GM12878 (cell line): Measurements from ENCODE around the gene ALG3. TPM values are rescaled to one million over a fixed set of nuclear protein-coding genes. Genes with fewer than 3 reads are reported as not detected.

Experiments used
- ATAC-seq: fragments of 200-7000 bp; cut with Tn5 transposase; 3 replicates; pipeline ENCODE4 v1.9.1; 2020; ENCODE audit warnings: mild to moderate bottlenecking, moderate library complexity
- BruUV-seq: library from RNA; stranded (reverse); fragments of 400-500 nt; replicated peaks from 2 replicates; lab custom pipeline; 2021; lab: Mats Ljungman, UMichigan
- CTCF ChIA-PET: fragments of 300-600 bp; sonication (Branson Sonifier 250); formaldehyde crosslinking; extraction: SDS; loops from one replicate; lab custom pipeline; 2021; ENCODE audit warnings: inconsistent platforms; lab: Yijun Ruan, JAX
- POLR2A ChIA-PET: fragments of 350-600 bp; formaldehyde crosslinking; extraction: SDS; loops from one replicate; lab custom pipeline; 2021; ENCODE audit warnings: inconsistent platforms; lab: Charles Lee
- RAD21 ChIA-PET: fragments of 300-600 bp; sonication (Branson Sonifier 250); formaldehyde crosslinking; loops from one replicate; lab custom pipeline; 2023; ENCODE audit warnings: antibody characterized with exemption; ENCODE audit not compliant: unreplicated experiment; lab: Charles Lee
- SMC1A ChIA-PET: fragments of 300-600 bp; sonication (Branson Sonifier 250); formaldehyde crosslinking; loops from one replicate; lab custom pipeline; 2023; ENCODE audit not compliant: unreplicated experiment, uncharacterized antibody; lab: Charles Lee
- DNase-seq: peaks from one replicate; pipeline ENCODE4 v3.0.0-alpha.2; 2011; ENCODE audit warnings: low read depth, low spot score
- FAIRE-seq: peaks from 3 replicates; lab custom pipeline; 2011; peaks lifted over from hg19 to GRCh38; lab: Jason Lieb, UNC
- H2AFZ ChIP-seq: 2 replicates; pipeline ENCODE4 v1.6.0; 2011; ENCODE audit warnings: low read depth, low read length, control low read depth; ENCODE audit not compliant: control insufficient read depth
- H3K27ac ChIP-seq: 2 replicates; pipeline ENCODE4 v1.5.1; 2011; ENCODE audit warnings: control low read depth; ENCODE audit not compliant: control insufficient read depth, insufficient read depth
- H3K27me3 ChIP-seq, 2 experiments: replicated peaks in 1 of 2; 2 replicates each; pipeline versions ENCODE4 v1.6.0 to v1.6.1; 2011; ENCODE audit warnings: low read length in 1 of 2; ENCODE audit not compliant: control insufficient read depth in 2 of 2, insufficient read depth in 2 of 2
- H3K36me3 ChIP-seq, 2 experiments: 2 replicates each; pipeline ENCODE4 v1.5.1; 2011; ENCODE audit warnings: low read length in 1 of 2; ENCODE audit not compliant: control insufficient read depth in 2 of 2, insufficient read depth in 2 of 2
- H3K4me1 ChIP-seq: 2 replicates; pipeline ENCODE4 v1.6.1; 2011; ENCODE audit warnings: mild to moderate bottlenecking, low read length, moderate library complexity, mixed read lengths; ENCODE audit not compliant: control insufficient read depth, insufficient read depth
- H3K4me2 ChIP-seq: 2 replicates; pipeline ENCODE4 v1.6.0; 2011; ENCODE audit warnings: control low read depth; ENCODE audit not compliant: control insufficient read depth, insufficient read depth
- H3K4me3 ChIP-seq: fragments of 200-600 bp; sonication (generic); 2 replicates; pipeline ENCODE4 v1.5.1; 2016
- H3K79me2 ChIP-seq: 2 replicates; pipeline ENCODE4 v1.6.0; 2011; ENCODE audit warnings: low read length; ENCODE audit not compliant: control insufficient read depth, insufficient read depth
- H3K9ac ChIP-seq: 2 replicates; pipeline ENCODE4 v1.8.0; 2011; ENCODE audit warnings: low read length, control low read depth, mixed read lengths; ENCODE audit not compliant: control insufficient read depth, insufficient read depth
- H3K9me3 ChIP-seq: replicated peaks from 3 replicates; pipeline ENCODE4 v1.5.1; 2011; ENCODE audit warnings: mild to moderate bottlenecking, low read length; ENCODE audit not compliant: control insufficient read depth, insufficient read depth
- H4K20me1 ChIP-seq: 2 replicates; pipeline ENCODE4 v1.6.0; 2011; ENCODE audit not compliant: control insufficient read depth, insufficient read depth
- BHLHE40 ChIP-seq, 2 experiments: fragments of 450-650 bp in 1 of 2; IDR thresholded peaks; 2 replicates each; pipeline ENCODE4 v1.6.1; 2011 to 2017; ENCODE audit warnings: low read depth in 2 of 2, borderline replicate concordance in 1 of 2, improper control_type of control experiment in 1 of 2, low read length in 1 of 2, mild to moderate bottlenecking in 1 of 2
- CHD1 ChIP-seq: IDR thresholded peaks from 2 replicates; pipeline ENCODE4 v1.6.1; 2012; ENCODE audit warnings: low read depth, low read length, improper control_type of control experiment
- E2F8 ChIP-seq: fragments of 450-650 bp; IDR thresholded peaks from 2 replicates; pipeline ENCODE4 v1.6.1; 2018; ENCODE audit warnings: mild to moderate bottlenecking, low read depth, moderate library complexity; ENCODE audit not compliant: partially characterized antibody
- EGR1 ChIP-seq, 2 experiments: IDR thresholded peaks; 1 replicate in 1 of 2; 2 replicates in 1 of 2; pipeline ENCODE4 v1.6.1; 2011 to 2012; ENCODE audit warnings: low read depth in 2 of 2, low read length in 2 of 2, borderline replicate concordance in 1 of 2, mild to moderate bottlenecking in 1 of 2, moderate library complexity in 1 of 2
- EP300 ChIP-seq, 2 experiments: fragments of 150-350 bp in 1 of 2; IDR thresholded peaks; 2 replicates each; pipeline ENCODE4 v1.6.1; 2011 to 2012; ENCODE audit warnings: low read depth in 2 of 2, low read length in 2 of 2, borderline replicate concordance in 1 of 2, improper control_type of control experiment in 1 of 2, inconsistent platforms in 1 of 2; ENCODE audit not compliant: control insufficient read depth in 1 of 2
- EZH2 ChIP-seq: IDR thresholded peaks from 2 replicates; pipeline ENCODE4 v1.6.1; 2012; ENCODE audit warnings: low read depth, mild to moderate bottlenecking, control low read depth, inconsistent platforms, low read length, borderline replicate concordance; ENCODE audit not compliant: control insufficient read depth
- IRF3 ChIP-seq: fragments of 450-650 bp; IDR thresholded peaks from 2 replicates; pipeline ENCODE4 v1.6.1; 2014; ENCODE audit warnings: mild to moderate bottlenecking
- RB1 ChIP-seq: fragments of 450-650 bp; formaldehyde crosslinking; IDR thresholded peaks from 2 replicates; pipeline ENCODE4 v1.6.1; 2017; ENCODE audit warnings: mild to moderate bottlenecking, borderline replicate concordance
- SREBF1 ChIP-seq: IDR thresholded peaks from 2 replicates; pipeline ENCODE4 v1.6.1; 2012; ENCODE audit warnings: mild to moderate bottlenecking, low read length
- ZNF207 ChIP-seq: fragments of 450-650 bp; IDR thresholded peaks from 2 replicates; pipeline ENCODE4 v1.6.1; 2014; ENCODE audit warnings: antibody characterized with exemption, mild to moderate bottlenecking, borderline replicate concordance
- WGBS: methylation state at CpG from one replicate; pipeline ENCODE4 v1.1.6; 2016; ENCODE audit warnings: low lambda C conversion rate; ENCODE audit not compliant: insufficient replicate concordance, insufficient coverage; ENCODE audit errors: missing lambda C conversion rate; 5-methylcytosine and 5-hydroxymethylcytosine counted together
- in situ Hi-C: fragments of 300-500 bp; cut with MboI; formaldehyde crosslinking; loops from 9 replicates; pipeline ENCODE4 v1.14.3; 2018; ENCODE audit warnings: mixed read lengths
- intact Hi-C: fragments of 100-400 bp; cut with micrococcal nuclease; formaldehyde crosslinking; loops from one replicate; pipeline ENCODE4 v1.14.2; 2022; ENCODE audit not compliant: unreplicated experiment
- polyA plus RNA-seq, 11 experiments: library from polyadenylated mRNA; depleted of rRNA in 4 of 11; unstranded in 6 of 11; stranded (reverse) in 5 of 11; fragments of >200 nt; fragmentation: Nextera tagmentation in 4 of 11; fragmentation: Illumina TruSeq in 1 of 11; extraction: Ambion mirVana in 4 of 11; extraction: Trizol in 1 of 11; gene quantifications; 1 replicate in 1 of 11; 2 replicates in 10 of 11; pipeline versions ENCODE4 v1.2.1 to v1.2.3, GENCODE V29; 2011 to 2016; ENCODE audit warnings: inconsistent platforms in 2 of 11, missing spikeins in 2 of 11, low read depth in 1 of 11
- total RNA-seq, 4 experiments: library from RNA; depleted of rRNA in 3 of 4; stranded (reverse); fragments of >200 nt in 3 of 4; fragmentation: Illumina TruSeq in 1 of 4; extraction: Trizol in 1 of 4; gene quantifications; 2 replicates each; pipeline versions ENCODE4 v1.2.1 to v1.2.3, GENCODE V29; 2013 to 2021
- TF ChIP-seq, protein P1 (sequence below): IDR thresholded peaks from 2 replicates; pipeline ENCODE4 v1.6.1; 2012; ENCODE audit warnings: improper control_type of control experiment, low read depth, low read length; ENCODE audit not compliant: insufficient replicate concordance

Gene ALG3
- total and polyA plus RNA-seq, 10 of the 15 experiments (the other 5 are each of a cell fraction or from before 2014, with no cell fraction given), result 13.6 to 84.7 (median 39.4) TPM

DNA sequence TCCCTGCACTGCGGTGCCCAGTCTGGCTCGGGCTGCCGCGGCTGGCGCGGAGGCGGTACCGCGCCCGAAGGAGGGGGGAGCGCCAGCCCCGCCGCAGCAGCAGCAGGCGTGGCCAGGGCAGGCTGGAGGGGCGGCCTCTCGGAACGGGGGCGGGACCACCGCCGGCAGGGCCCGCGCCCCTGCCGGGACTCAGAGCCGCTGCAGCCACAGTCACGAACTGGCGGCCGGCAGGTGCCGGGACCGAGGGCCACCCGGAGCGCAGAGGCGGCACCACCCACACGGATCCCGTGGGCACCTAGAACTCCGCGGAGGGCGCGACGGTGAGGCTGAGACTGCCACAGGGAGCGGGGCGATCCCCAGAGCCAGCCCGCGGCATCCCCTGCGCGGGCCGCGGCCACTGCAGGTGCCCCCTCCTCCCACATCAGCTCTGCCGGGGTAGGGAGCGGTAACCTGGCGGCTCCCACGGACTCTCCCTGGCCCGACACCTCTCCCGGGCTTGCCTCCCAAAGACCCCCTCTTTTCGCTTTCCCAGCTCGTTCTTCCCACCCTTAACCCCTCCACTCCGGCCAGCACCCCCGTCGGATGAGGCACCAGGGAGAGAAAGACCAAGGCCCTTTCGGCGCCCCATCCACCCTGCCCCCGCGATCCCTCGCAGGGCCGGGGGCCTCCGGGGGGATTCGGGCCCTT is 19.2 kb downstream of the ALG3 start, which contains the start of gene VWA5B2:
Gene VWA5B2 (plus strand): TSS at position 192 of the 687 bp plus-strand sequence. CDS start 944 bp downstream, outside the sequence.
- peak within 1 kb of the TSS; percentile 51 for H2AFZ ChIP-seq
- DNase-seq (no peak), FAIRE-seq (no peak), ATAC-seq (peak; percentile 96)
- no peaks in the 10 kb centered on the region for H4K20me1 ChIP-seq
- H3K9me3 ChIP-seq, result no peaks in the 10 kb centered on the region
- H3K4me1 ChIP-seq, result no peaks in the 10 kb centered on the region
- ChIA-PET CTCF (interaction anchor here (4.4 kb wide), 1 partner anchor 23 kb away, joined by 69 read pairs; the partner anchor contains the start of gene EEF1AKMT4), SMC1A (interaction anchor here (0.8 kb wide), 1 partner anchor 20 kb away, joined by 3 read pairs; the partner anchor contains the start of gene EEF1AKMT4), RAD21 (interaction anchor here (1.0 to 1.1 kb wide), 2 partner anchors 11 to 334 kb away, joined by 4 read pairs; no protein-coding TSS in a partner anchor), POLR2A (no interaction called here)
- intact Hi-C loops (no loop called here), in situ Hi-C loops (no loop called here)
- H3K27ac ChIP-seq, result no peak within 1 kb of the TSS
- peak within 1 kb of the TSS; percentile 29; the same call in 1 of the 2 replicates for H3K4me3 ChIP-seq
- BruUV-seq, result no TSS peak
- no peaks in the 10 kb centered on the region for H3K36me3 ChIP-seq
- H3K4me2 ChIP-seq, result peak within 1 kb of the TSS; percentile 77; the same call in 1 of the 2 replicates
- peaks cover 16 to 18% of the 10 kb centered on the region in 2 experiments for H3K27me3 ChIP-seq
- no peaks in the 10 kb centered on the region for H3K79me2 ChIP-seq
- H3K9ac ChIP-seq, result no peak within 1 kb of the TSS
- WGBS, result 2% methylated on average over 44 of the region's 66 CpGs
- TF ChIP-seq IRF3 (no peak), SREBF1 (no peak), ZNF207 (no peak), BHLHE40 (IDR thresholded peaks at IDR 0.05; ENCODE audit: borderline replicate concordance in 1 of 2, low read depth in 2 of 2, low read length in 1 of 2) (peak in 1 of 2 experiments; percentile 71; a peak in 2 of 4 replicates), EGR1 (IDR thresholded peaks at IDR 0.05; ENCODE audit: borderline replicate concordance in 1 of 2, low read depth in 2 of 2, low read length in 2 of 2) (peak in 1 of 2 experiments; percentile 55; a peak in 2 of 3 replicates), RB1 (0 out of 2 replicates have a peak, but pooled peaks have one; percentile 33), CHD1 (no peak), EZH2 (no peak), EP300 (IDR thresholded peaks at IDR 0.05; ENCODE audit: borderline replicate concordance in 1 of 2, control insufficient read depth in 1 of 2, low read depth in 2 of 2, low read length in 2 of 2) (no peak), E2F8 (no peak)
- TF ChIP-seq, protein P1, sequence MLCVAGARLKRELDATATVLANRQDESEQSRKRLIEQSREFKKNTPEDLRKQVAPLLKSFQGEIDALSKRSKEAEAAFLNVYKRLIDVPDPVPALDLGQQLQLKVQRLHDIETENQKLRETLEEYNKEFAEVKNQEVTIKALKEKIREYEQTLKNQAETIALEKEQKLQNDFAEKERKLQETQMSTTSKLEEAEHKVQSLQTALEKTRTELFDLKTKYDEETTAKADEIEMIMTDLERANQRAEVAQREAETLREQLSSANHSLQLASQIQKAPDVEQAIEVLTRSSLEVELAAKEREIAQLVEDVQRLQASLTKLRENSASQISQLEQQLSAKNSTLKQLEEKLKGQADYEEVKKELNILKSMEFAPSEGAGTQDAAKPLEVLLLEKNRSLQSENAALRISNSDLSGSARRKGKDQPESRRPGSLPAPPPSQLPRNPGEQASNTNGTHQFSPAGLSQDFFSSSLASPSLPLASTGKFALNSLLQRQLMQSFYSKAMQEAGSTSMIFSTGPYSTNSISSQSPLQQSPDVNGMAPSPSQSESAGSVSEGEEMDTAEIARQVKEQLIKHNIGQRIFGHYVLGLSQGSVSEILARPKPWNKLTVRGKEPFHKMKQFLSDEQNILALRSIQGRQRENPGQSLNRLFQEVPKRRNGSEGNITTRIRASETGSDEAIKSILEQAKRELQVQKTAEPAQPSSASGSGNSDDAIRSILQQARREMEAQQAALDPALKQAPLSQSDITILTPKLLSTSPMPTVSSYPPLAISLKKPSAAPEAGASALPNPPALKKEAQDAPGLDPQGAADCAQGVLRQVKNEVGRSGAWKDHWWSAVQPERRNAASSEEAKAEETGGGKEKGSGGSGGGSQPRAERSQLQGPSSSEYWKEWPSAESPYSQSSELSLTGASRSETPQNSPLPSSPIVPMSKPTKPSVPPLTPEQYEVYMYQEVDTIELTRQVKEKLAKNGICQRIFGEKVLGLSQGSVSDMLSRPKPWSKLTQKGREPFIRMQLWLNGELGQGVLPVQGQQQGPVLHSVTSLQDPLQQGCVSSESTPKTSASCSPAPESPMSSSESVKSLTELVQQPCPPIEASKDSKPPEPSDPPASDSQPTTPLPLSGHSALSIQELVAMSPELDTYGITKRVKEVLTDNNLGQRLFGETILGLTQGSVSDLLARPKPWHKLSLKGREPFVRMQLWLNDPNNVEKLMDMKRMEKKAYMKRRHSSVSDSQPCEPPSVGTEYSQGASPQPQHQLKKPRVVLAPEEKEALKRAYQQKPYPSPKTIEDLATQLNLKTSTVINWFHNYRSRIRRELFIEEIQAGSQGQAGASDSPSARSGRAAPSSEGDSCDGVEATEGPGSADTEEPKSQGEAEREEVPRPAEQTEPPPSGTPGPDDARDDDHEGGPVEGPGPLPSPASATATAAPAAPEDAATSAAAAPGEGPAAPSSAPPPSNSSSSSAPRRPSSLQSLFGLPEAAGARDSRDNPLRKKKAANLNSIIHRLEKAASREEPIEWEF, result no peak
